HS-5 (cell line): ENCODE data around the gene SPAG16.

Experiments used
- DNase-seq: peaks from one replicate; pipeline ENCODE4 v3.0.0-alpha.2; 2012; ENCODE audit warnings: low read depth

Gene SPAG16

DNA sequence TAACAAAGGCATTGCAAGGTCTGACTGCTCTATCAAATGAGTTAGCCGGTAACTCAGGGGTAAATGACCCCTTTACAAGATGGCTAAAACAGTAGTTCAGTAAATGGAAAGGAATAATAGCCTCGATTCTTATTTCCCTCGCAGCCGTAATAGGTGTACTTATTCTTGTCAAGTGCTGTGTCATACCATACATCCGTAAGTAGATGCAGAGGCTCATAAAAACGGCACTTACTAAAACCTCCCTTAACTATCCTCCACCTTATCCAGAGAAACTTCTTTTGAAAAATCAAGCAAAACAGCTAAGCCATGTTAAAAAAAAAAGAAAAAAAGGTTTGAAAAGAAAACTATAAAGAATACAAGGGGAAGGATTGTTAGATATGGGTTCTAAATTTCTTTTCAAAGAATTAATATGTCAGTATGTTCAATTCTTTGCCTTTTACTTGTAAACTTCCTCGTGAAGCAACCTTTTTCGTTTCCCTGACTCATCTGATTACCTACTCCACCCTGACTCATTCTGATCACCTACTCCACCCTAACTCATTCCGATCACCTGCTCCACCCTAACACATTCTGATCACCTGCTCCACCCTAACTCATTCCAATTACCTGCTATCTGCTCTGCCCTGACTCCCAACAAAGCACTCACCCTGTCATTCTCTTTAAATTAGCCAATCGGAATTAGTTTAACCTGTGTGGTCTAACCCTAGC is 127.5 kb downstream of the SPAG16 start:
- no peak for DNase-seq

DNA sequence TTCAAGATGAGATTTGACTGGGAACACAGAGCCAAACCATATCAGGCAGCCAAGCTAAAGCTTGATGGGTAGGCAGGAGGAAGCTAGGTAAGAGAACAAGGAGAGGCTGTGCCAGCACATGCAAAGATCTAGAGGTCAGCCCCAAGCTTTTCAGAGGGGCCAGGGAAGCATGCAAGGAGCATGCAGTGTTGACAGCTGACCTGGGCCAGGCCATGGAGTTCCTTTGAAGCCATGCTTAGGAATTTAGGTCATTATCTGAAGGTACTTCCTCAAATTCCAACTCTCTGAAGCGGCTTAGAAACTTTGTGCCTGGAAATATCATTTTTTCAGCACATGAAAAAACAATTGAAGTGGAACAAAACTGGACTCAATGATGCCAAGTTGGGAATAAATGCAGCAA is 130.8 kb downstream of the SPAG16 start:
- DNase-seq, result no peak

DNA sequence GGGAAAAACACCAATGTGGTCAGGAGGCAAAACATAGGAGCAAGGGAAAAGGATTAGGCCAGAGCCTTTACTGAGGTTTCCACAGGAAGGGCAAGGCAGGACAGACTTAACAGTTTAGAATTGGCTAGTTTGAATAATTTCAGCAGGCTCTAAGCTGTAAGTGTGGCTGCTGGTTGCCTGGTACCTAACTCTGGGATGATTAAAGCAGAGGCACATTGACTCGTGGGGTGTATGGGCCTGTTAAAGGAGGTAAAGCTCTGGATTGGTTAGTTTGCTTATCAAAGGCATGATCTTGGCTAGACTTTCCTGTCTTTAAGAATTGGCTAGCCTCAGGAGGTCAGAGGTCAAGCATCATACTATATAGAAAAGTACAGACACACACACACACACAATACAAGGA is 132.6 kb downstream of the SPAG16 start:
- no peak for DNase-seq

DNA sequence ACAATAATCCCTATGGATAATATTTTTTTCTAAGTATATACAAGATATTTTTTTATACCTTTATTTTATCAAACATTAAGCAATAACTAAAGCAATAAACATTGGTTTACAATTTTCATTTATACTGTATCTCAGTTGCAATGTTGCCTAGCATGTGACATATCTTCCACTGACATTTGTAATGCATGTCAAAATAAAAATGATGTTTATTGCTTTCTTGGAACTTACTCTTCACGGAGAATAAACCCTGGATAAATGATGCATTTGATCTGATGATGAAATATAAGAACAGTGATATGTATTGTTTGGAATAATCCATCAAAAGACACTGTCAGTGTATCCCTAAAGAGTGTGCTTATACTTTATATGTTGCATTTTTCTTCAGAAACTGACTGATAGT is 135.7 kb downstream of the SPAG16 start:
- no peak for DNase-seq

DNA sequence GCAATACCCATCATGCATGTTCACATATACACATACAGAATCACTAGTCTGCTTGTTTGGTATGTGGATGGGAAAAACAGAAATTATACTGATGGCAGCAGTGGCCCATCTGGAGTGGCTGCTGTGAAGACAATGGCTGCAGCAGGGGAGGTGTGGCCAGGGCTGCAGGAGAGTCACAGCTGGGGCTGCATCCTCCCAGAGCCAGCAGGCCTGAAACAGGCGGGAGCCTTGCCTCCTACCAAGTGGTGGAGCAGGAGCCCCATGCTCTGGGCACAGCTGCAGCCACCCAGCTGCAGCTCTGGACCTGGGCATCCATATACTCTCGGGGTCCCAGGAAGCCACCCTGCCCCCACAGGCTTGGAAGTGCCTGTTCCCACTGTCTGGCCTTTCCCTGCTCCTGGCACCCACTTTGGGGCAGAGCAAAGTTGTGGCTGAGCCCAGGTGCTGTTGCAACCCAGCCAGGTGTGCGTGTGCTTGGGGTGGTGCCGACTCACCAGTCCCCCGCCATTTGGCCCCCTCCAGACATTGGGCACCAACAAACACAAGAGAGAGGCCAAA is 136.6 kb downstream of the SPAG16 start:
- no peak for DNase-seq

DNA sequence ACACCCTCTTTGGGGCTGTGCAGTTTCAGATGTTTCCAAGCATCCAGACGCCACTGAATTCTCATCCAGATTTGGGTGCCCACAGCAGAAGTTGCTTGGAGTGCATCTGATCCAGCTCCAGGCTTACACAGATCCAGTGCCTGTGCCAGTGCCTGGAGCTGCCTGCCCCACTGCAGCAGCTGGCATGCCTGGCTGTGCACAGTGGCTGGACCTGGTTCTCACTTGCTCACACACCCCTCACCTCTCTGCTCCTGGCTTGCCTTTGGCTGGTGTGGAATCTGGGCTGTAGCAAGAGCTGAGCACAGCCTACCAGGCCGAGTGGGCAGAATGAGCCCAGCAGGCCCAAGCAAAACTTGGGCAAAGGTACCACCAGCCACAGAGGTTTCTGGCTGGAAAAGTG is 137.9 kb downstream of the SPAG16 start:
- DNase-seq, result no peak

DNA sequence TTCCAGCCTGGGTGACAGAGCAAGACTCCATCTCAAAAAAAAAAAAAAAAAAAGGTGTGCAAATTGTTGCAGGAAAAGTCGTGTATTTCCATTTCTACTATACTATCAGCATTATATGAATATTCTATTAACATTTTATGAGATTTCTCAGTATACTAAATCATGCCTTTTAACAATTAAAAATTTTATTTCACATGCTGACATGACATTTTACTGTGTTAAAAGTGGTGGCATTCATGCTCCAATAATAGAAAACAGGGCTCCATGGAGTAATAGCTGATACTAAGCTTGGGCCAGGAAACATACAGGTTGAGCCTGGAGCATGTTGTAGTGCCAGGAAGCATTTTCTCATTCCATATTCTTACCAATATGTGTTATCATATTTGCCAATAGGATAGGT is 141.4 kb downstream of the SPAG16 start:
- no peak for DNase-seq

DNA sequence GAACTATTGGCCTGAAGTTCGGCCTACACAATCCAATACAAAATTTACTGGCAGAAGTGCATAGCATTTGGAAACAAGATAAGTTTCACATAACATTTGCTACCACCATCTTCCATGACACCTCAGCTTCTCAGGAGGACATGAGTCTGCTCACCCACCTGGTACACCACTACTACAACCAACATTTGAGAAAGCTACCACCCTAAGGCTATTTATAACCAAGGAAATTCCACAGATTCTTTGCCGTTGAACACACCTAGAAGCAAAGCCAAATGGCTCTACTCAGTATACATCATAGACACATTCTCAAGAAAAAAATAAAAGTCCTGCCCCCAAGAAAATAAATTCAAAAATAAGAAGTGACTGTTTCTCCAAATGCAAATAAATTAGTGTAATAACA is 145.3 kb downstream of the SPAG16 start:
- DNase-seq, result peak; percentile 35

DNA sequence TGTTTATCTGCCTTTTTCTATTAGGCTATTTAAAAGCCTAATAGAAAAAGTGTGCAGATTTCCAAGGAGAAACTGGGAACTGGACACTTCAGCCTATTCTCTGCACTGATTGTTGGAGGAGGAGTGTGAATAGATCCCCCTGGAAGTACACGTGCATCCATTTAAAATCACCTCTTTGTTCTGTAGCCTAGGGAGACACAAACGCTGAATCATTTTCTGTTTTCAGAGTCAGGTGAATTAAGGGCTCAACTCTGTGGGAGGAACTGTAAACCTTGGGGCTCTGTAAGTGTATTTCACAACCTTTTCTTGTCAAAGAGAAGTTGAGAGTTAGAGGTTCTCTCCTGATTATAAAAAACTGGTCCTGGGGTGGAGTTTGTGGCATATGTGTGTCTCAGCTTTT is 159.7 kb downstream of the SPAG16 start:
- DNase-seq, result no peak

DNA sequence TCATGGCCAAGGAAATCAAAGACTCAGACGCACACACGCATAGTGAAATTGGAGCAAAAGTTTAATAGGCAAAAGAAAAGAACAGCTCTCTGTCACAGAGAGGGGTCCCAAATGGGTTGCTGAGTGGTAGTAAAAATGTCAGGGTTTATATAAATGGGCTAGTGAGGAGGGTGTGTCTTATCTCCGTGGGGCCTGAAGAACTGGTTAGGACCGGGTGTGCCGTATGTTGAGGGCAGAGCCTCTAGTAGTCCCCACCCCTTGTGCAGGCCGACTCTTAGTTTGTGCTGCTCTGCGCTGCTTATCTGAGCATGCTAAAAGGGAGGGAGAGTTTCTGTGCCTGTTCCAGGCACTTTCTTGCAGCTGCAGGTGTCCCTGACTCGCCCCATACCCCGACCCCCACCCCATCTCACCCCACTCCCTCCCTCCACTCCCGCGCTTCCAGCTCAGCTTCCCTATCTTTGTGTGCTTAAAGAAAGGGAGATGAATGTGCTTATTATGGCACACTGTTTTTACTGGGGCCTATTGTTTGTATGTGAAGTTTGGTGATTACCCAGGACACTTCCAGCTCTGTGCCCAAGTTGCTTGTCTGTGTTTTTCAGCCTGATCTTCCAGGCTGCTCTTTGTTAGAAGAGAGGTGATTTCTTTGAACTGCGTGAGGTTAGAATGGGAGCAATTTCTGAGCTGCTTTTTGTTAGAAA is 167.4 kb downstream of the SPAG16 start:
- no peak for DNase-seq

DNA sequence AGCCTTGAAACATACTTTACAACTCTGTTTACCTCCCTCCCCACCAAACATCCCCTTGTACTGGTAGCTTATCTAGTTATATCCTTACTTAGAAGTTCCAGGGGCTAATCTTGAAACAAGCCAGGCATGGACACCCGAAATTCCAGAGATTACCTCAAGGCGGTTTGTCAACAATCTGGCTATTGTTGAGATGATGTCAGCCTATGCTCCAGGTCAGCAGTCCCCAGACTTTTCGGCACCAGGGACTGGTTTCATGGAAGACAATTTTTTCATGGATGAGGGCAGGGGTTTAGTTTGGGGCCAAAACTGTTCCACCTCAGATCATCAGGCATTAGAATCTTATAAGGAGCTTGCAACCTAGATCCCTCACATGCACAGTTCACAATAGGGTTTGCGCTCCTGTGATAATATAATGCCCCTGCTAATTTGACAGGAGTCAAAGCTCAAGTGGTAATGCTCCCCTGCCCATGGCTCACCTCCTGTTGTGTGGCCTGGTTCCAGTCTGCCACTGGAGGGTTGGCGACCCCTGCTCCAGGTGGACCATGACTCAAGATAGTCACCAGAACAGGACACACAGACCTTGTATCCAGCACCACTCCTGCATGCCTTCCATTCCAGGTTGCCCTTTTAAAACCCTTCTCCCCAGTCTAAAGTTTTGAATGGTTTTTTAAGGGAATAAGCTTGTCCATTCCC is 171.2 kb downstream of the SPAG16 start:
- no peak for DNase-seq

DNA sequence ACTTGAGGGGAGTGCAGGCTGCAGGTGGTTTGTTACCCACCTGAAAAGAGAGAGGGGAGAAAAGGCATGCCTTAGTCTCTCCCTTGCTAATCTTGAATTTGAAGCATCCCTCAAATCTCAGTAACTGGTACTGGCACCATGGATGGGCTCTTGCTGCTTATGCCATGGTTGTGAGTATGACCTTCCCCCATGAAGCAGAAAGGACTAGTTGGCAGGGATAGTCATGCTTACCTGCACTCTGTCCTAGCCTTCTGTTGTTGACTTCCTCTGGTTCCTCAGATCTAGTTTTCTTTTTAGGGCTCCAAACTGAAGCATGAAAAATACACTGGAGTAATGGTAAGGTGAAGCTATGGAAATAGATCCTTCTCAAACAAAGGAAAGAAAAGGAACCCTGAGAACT is 191.2 kb downstream of the SPAG16 start:
- no peak for DNase-seq

DNA sequence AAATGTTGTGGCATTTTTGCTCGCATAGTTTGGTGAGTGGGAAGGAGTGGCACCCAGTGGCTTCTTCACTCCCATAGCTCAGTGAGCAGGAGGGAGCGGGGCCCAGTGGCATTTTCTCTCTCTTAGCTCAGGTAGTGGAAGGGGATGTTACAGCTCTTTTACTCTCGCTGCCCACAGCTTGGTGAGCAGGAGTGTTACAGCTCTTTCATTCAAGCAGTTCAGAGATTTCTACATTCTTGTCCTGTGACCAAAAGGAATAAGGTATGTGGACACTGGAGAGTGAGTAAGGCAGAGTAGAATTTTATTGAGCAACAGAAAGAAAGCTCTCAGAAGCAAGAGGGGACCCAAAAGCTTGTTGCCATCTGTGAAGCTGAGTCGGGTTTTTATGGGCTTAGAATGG is 192.4 kb downstream of the SPAG16 start:
- peak; percentile 64 for DNase-seq

DNA sequence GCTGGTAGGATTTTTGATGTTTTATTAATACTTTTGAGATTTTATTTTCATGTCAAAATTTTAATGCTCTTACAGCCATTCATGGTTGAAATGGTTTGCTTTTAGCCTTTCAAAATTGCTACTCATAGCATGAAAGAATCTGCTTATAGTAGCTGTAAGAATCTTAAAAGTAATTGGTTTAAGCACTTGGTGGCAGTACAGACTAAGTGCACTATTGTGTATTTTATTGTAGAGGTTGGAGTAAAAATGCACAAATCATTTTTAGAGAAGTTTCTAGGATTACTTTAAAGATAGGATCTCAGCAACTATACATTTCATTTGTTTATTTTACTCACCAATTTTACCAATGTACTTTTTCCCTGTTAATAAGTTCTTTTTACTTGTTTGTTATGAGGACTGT is 205.8 kb downstream of the SPAG16 start:
- DNase-seq, result no peak

DNA sequence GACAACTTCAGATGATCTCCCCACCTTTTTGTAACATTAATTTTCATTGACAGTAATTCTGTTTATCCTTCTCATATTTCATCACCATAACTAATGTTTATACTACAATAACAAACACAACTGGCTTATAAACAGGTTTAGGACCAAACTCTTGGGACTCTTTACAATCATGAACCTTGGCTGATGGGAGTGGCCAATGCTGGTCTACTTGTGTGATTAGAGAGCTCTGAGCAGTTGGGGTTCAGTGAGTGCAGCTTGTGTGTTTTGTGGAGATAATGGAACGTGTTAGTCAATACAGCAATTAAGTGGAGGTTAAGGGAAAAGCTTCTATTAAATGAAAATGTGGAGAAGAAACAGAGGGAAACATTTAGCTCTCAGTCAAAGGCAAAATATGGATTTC is 207.1 kb downstream of the SPAG16 start:
- DNase-seq, result no peak

DNA sequence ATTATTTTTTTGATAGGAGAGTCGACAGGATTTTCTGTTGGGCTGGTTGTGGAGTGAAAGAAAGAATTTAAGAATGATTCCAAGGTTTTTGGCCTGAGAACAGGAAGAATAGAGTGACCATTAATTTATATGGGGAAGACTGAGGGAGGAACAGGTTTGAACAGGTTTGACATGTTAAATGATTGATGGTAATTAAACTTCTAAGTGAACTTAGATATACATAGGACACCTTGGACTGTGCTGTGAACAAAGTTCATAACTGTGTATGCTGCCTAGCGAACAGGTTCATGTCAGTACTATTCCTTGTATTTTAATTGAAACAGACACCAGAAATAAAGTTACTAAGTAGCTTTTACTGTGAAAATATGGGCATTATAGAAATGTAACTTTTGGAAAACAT is 212.0 kb downstream of the SPAG16 start:
- DNase-seq, result no peak

DNA sequence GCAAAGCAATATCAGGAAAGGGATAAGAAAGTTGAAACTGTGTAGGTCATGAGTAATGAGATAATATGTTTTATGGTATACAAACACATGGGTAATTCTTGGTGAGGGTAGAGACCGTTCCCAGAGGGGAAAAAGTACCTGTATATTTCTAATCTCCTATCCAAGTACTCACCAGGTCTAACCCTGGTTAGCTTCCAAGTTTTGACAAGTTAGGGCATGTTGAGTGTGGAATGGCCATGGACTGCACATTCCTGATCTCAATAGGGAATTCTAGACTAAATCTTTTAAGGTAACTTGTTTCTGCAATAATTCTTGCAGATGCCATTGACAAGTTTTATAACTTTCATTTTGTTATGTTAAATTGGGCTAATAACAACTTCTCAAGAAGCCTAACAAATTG is 216.6 kb downstream of the SPAG16 start:
- DNase-seq, result no peak

DNA sequence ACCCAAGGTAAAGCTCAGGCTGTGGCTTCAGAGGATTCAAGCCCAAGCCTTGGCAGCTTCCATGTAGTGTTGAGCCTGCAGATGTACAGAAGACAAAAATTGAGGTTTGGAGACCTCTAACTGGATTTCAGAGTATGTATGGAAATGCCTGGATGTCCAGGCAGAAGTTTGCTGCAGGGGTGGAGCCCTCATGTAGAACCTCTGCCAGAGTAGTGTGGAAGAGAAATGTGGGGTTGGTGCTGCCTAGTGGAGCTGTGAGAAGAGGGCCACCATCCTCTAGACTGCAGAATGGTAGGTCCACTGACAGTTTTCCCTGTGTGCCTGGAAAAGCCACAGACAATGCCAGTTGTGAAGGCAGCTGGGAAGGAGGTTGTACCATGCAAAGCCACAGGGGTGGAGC is 239.9 kb downstream of the SPAG16 start:
- DNase-seq, result no peak

DNA sequence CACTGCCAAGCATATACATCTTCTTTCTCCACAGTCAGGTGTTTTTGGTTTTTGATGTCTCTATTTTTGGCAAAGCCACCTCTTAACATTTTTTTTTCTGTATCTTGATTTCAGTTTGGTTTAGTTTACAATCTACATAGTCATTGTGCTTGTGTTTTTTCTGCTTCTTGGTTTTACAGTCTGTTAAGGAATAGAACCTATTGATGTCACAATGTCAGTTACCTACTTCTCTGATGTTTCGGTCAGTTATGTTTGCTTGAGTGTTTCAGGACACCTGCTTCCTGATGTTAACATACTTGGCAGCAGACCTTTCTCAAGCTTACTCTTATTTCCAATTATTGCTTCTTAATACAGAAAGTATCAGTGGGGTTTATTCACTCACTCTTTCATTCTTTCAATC is 253.3 kb downstream of the SPAG16 start:
- DNase-seq, result no peak

DNA sequence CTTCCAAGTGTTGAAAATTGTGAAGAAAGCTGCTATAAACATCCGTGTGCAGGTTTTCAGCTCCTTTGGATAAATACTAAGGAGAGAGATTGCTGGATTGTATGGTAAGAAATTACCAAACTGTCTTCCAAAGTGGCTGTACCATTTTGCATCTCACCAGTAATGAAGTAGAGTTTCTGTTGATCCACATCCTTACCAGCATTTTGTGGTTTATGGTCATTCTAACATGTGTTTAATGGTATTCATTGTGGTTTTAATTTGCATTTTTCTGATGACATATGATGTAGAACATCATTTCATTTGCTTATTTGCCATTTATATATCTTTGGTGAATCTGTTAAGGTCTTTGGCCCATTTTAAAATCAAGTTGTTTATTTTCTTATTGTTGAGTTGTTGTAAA is 260.7 kb downstream of the SPAG16 start:
- DNase-seq, result no peak

DNA sequence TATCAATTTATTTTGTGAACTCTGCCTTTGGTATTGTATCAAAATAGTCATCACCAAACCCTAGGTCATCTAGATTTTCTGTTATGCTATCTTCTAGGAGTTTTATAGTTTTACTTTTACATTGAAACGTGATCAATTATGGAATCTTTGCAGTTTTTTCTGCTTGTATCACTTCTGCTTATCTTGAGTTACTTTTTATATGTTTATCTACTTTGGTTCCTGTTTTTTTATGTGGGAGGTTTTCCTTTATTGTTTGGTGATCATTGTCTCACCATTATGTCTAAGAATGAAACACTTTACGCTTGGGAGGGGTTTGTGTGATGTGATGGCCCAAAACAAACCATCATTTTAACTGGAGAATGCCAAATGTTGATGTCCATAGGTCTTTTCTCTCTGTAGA is 261.2 kb downstream of the SPAG16 start:
- no peak for DNase-seq

DNA sequence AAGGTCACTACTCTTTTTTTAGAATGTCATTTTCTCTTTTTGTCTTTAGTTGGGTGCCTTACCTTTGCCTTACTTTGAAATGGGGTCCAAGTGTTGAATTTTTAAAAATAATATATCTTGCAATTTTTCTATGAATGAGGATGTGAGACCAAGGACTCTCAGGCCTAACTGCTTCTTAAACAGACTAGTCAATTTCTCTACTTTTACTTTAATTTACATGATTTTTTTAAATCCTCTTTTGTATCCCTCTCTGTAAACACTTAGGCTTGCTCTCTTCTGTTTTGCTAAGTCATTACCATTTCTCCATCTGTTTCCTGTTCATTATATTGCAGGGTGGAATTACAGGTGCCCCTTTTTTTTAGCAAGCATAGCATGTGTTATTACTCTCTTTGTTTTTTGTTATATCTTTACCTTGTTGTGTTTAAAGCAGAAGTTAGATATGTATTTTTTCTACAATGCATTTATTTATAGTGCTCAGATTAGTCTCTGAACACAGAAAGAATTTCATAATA is 261.8 kb downstream of the SPAG16 start:
- no peak for DNase-seq

DNA sequence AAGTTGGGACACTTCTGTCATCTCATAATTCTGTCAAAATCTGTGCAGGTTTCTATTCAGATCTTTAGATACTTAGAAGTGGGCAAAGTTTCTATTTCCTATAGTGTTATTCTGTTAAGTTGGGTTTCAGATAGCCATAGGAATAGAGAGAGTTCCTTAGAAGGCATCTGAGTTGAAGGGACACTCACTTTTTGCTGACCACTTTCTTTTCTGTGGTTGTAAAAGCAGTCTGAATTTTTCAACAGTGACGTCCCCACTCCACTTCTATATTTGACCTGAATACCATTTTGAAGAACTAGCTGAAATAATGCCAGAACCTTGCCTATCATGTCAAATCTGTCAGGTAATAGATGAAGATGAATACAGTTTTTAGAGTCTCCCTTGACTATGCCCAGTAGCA is 267.3 kb downstream of the SPAG16 start:
- DNase-seq, result no peak
